HG03060 (cell line): ENCODE data around the gene PPP1R2.
"Not testable (repeated sequence)": the region's sequence is repeated elsewhere in the genome, so short reads cannot be mapped to it uniquely, and the experiment has no call there.

Experiments used
- ATAC-seq: cut with Tn5 transposase; IDR thresholded peaks from one replicate; pipeline ENCODE4 v1.9.1; 2021; ENCODE audit warnings: low read depth, moderate number of reproducible peaks; ENCODE audit not compliant: unreplicated experiment

Gene PPP1R2

GRCh38 chr3:195542698-195543499 lies at the start of gene PPP1R2:
PPP1R2 (minus strand) TSS chr3:195543325; CDS start chr3:195543025, 300 bp downstream.
- peak; percentile 32 for ATAC-seq

GRCh38 chr3:195591852-195592251 lies 48.7 kb upstream of the PPP1R2 start:
- ATAC-seq = no peak

- no peak for ATAC-seq
Observed at GRCh38 chr3:195591220-195591619, 48.1 kb upstream of the PPP1R2 start.

DNA sequence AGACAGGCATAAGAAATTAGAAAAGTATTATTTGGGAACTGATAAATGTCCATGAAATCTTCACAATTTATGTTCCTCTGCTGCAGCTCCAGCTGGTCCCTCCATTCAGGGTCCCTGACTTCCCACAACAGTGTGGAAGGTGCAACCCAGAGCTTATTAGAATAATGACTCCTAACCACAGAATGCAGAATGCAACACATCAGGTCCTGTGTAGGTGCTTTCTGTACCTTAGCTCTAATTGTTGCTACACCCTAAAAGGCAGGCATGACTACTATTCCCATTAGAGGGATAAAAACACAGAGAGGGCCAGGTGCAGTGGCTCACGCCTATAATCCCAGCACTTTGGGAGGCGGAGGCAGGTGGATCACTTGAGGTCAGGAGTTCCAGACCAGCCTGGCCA lies 47.3 kb upstream of the PPP1R2 start:
- not testable (repeated sequence) for ATAC-seq

DNA sequence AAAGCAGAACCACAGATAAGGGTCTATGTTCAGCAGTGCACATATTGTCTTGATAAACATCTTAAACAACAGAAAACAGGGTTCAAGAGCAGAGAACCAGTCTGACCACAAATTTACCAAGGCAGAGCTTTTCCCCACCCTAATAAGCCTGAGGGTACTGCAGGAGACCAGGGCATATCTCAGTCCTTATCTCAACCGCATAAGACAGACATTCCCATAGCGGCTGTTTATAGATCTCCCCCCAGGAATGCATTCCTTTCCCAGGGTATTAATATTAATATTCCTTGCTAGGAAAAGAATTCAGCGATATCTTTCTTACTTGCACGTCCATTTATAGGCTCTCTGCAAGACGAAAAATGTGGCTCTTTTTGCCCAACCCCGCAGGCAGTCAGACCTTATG lies 46.7 kb upstream of the PPP1R2 start:
- not testable (repeated sequence) for ATAC-seq

DNA sequence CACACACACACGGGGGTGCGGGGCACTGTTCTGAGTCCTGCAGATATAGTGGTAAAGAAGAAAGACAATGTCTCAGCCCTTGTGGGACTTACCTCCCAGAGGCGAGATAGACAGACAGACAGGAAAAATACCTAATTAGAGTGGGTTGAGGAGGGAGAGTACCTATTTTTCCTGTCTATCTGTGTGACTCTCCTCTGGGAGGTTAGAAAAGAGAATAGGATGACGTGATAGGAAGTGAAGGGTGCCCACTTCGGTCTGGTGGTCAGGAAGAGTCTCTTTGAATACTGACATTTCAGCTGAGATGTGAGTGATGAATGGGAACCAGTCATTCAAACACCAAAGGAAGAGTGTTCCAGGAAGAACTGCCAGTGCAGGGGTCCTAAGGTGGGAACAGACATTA lies 44.7 kb upstream of the PPP1R2 start:
- no peak for ATAC-seq

DNA sequence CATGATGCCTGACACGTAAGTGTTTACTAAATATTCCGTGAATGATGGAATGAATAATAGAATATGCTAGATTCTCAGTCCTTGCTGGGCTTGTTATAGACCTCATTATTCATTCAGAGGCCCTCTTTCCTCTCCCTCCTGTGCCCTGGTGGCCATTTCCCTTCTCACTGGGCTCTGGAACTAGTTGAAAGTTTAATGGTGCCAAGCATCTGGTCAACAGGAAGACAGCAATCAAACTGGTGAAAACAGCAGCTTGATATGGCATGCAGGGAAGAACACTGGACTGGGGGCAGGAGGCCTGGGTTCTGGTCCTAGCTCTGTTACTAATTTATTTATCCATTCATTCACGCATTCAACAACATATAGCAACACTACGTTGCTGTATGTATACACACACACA lies 44.3 kb upstream of the PPP1R2 start:
- no peak for ATAC-seq

- no peak for ATAC-seq
Observed at GRCh38 chr3:195584543-195584870, 41.4 kb upstream of the PPP1R2 start.

GRCh38 chr3:195583831-195584542 lies 40.9 kb upstream of the PPP1R2 start, which contains the start of gene APOD:
APOD (minus strand) TSS chr3:195583940; CDS start chr3:195579461, 4,479 bp downstream.
- no peak for ATAC-seq

DNA sequence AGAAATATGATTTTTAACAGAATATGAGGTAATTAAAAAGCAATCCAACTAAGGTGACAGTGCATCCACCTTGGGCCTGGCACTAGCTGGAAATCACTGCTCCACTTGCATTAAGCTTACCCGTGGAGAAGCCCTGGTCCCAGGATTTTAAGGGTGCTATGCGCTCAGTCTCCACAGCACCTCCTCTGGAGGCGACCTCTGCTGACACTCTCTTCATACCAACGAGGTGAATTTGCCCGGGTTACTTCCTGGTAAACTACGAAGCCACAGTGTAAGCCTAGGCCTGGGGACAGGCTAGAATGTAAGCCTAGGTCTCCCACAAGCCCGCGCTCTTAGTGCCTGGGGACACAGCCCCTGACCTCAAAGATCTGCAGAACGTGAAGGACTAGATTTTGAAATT lies 39.8 kb upstream of the PPP1R2 start:
- no peak for ATAC-seq

DNA sequence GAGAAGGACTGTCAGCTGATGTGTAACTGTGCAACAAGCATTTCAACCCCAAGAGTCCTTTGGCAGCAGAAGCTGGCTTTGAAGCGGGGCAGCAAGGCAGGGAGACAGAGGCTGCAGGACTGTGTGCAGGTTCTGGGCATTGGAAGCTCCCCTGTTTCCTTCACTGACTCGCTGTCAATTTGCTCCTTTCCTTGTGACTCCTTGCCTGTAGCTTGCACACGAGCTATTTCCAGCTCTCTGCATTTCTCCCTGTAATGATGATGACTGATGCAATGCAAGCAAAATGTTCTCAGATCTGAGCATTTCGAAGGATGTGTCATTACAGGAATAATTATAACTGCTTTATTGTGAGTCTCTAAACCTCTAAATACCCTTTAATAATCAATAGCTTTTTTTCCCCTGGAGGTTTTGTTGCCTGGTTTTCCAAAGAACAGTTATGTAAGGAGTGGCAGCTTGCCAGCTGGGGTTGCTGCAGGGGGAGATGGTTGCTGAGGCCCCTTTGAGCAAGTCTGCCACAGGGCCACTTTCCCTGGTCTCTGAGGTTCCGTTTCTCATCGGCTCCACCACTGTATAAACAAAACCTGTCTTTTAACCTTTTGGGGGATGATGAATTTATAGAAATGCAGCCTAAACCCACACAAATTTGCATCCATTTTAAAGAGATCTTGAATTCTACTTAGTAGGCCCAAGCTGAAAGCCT lies 37.8 kb upstream of the PPP1R2 start:
- no peak for ATAC-seq

- no peak for ATAC-seq
Observed at GRCh38 chr3:195579281-195579680, 36.2 kb upstream of the PPP1R2 start.

DNA sequence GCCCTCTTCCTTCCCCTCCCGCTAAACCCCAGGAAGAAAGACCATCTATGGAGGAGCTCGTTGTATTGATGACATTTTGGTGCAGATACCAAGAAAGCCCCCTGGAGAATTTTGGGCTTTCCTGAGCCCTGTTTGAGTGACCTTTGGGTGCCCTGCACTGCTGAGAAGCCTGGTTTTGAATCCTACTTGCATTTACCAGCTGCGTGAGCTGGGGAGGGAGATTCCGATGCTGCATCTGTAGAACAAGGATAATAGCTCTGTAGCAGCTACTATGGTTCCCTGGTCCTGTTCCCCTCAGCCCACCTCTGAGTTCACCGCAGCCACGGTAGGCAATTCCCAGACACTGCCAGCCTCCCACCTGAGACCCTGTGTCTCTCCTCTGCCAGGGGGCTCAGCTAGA lies 35.4 kb upstream of the PPP1R2 start:
- no peak for ATAC-seq

- ATAC-seq = no peak
Observed at GRCh38 chr3:195577645-195578177, 34.6 kb upstream of the PPP1R2 start.

- ATAC-seq = no peak
Observed at GRCh38 chr3:195574497-195575304, 31.6 kb upstream of the PPP1R2 start.

GRCh38 chr3:195573611-195574496 lies 30.7 kb upstream of the PPP1R2 start:
- no peak for ATAC-seq

DNA sequence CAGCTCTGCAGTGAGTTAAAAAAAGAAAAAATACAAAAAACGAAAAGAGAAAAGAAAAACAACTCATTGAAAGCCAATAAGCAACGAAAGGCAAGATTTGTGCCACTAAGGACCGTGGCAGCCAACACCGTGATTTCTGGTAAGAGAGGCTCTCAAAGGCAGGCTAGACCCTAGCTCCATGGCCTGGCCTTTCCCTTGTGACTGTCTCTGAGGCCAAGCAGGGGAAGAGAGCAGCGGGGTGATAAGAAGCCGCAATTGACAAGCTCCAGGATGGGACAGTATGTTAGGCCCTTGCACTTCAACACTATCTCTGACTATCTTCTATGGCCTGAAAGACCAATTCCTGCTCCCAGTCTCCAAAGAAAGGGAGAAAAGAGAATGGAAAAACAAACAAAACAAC lies 28.2 kb upstream of the PPP1R2 start:
- ATAC-seq = no peak

DNA sequence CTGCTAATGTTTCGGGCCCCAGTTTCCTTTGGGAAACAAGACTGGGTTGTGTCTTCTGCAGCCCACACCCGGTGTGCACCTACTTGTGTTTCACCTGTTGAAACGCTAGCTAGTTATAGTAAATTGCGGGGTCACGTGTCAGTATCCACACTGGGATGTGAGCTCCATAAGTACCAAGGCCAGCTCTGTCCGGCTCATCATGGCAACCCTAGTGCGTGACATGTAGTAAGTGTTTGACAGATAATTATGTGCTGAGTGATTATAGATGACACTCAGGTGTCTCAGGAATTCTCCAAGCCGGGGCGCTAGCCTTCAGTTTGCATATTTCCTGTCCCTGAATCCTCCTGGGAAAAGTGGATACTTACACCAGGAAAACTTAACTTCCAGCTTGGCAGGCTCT lies 27.8 kb upstream of the PPP1R2 start:
- ATAC-seq = no peak

DNA sequence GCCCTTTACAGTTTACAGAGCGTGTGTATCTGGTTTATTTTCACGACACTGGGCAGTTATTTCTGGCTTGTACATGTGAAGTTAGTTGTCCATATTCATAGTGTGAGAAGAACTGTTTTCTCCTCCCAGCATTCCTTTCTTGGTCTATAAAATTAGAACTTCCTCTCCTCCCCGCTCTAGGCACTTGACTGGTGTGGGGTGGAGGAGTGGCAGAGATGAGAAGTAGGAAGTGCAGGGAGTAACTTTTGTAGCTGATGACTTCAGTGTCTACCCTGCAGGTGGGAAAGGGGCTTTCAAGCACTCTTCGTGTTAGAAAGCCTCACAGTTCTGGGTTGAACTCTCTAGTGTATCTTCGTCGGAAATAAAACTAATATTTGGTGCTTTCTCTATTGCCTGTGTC lies 27.2 kb upstream of the PPP1R2 start:
- ATAC-seq = no peak
